ENCODE results near the gene TRIM24.
"Not testable (repeated sequence)": the region's sequence is repeated elsewhere in the genome, so short reads cannot be mapped to it uniquely, and the experiment has no call there.

TRIM24 gene

DNA sequence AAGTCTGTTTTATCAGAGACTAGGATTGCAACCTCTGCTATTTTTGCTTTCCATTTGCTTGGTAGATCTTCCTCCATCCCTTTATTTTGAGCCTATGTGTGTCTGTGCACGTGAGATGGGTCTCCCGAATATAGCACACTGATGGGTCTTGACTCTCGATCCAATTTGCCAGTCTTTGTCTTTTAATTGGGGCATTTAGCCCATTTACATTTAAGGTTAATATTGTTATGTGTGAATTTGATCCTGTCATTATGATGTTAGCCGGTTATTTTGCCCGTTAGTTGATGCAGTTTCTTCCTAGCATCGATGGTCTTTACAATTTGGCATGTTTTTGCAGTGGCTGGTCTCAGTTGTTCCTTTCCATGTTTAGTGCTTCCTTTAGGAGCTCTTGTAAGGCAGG is 29.1 kb downstream of the TRIM24 start:
- not testable (repeated sequence) for H3K4me3 Mint-ChIP-seq; ATAC-seq (replicated peaks; ENCODE audit: extremely low read depth, poor library complexity, severe bottlenecking); H3K27me3 Mint-ChIP-seq; DNase-seq (ENCODE audit: low spot score in 2 of 2); H3K9me3 Mint-ChIP-seq; H3K36me3 Mint-ChIP-seq (ENCODE audit: insufficient read depth); H3K27ac Mint-ChIP-seq (ENCODE audit: low read depth)
- H3K4me1 Mint-ChIP-seq, result peaks cover 59% of the 10 kb centered on the region

DNA sequence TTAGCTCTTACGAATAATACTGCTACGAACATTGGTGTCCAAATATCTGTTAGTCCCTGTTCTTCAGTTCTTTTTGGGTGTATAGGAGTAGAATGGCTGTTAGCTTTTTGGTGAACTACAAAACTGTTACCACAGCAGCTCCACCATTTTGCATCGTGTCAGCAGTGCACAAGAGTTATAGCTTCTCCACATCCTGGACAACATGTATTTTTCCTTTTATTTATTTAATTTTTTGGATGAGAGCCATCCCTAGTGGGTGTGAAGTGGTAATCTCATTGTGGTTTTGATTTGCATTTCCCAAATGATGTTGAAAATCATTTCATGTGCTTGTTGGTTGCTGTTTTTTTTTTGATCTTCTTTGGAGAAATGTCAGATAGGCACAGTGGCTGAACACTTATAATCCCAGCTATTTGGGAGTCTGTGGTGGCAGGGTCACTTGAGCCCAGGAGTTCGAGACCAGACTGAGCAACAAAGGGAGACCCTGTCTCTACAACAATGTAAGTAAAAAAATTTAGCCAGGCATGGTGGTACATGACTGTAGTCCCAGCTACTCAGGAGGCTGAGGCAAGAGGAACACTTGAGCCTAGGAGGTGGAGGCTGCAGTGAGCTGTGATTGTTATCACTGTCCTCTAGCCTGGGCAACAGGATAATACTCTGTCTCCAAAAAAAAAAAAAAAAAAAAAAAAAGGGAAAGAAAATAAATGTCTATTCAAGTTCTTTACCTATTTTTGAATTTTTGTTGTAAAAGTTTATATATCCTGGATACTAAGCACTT is 31.7 kb downstream of the TRIM24 start:
- Mint-ChIP-seq H3K4me1 (peaks cover 76% of the 10 kb centered on the region), H3K27me3 (no peaks in the 10 kb centered on the region), H3K27ac (ENCODE audit: low read depth) (no peak overlapping the region), H3K36me3 (ENCODE audit: insufficient read depth) (peaks cover 2% of the 10 kb centered on the region), H3K9me3 (no peaks in the 10 kb centered on the region), H3K4me3 (no peak overlapping the region)
- DNase-seq (ENCODE audit: low spot score in 2 of 2) (no peak), ATAC-seq (replicated peaks; ENCODE audit: extremely low read depth, poor library complexity, severe bottlenecking) (no peak)

DNA sequence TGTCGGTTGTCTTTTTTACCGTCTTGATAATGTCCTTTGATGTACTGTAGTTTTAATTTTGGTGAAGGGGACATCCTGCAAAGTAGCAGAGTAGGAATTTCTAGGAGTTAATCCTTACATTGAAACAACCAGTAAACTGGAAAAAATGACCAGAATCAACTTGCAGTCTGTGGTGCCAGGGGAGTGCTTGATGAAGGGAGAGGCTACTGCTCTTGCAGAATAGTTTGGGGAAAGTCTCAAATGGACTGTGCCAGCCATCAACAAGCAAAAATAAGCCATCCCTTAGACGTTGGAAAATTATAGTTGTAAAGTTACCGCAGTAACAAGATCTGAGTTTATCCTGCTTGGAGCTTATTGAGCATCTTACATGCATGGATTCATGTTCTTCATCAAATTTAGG is 32.4 kb downstream of the TRIM24 start:
- no peaks in the 10 kb centered on the region for H3K27me3 Mint-ChIP-seq
- ATAC-seq (replicated peaks; ENCODE audit: extremely low read depth, poor library complexity, severe bottlenecking), result no peak
- H3K36me3 Mint-ChIP-seq (ENCODE audit: insufficient read depth), result peaks cover 3% of the 10 kb centered on the region
- no peak for DNase-seq (ENCODE audit: low spot score in 2 of 2)
- H3K9me3 Mint-ChIP-seq, result no peaks in the 10 kb centered on the region
- no peak overlapping the region for H3K27ac Mint-ChIP-seq (ENCODE audit: low read depth)
- H3K4me1 Mint-ChIP-seq, result peaks cover 80% of the 10 kb centered on the region
- no peak overlapping the region for H3K4me3 Mint-ChIP-seq

DNA sequence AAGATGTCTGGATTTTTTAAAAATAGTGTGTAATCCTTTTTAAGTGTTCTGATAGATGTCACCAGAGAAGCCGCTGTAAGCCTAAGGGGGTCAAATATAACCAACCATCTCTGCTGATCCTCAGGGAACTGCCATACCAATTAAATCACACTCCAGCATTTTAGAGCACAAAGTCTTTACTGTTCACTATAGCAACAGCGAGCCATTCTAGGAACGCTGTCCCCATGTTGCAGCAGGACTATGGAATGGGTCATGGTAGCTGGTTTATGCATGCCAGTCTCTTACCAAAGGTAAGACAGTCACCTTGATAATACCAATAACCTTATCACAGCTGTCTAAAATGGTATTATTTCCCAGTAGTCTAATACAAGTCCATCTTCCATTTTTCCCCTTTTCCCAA is 33.5 kb downstream of the TRIM24 start:
- ATAC-seq (replicated peaks; ENCODE audit: extremely low read depth, poor library complexity, severe bottlenecking) (no peak), DNase-seq (ENCODE audit: low spot score in 2 of 2) (no peak)
- Mint-ChIP-seq H3K27me3 (no peaks in the 10 kb centered on the region), H3K4me3 (no peak overlapping the region), H3K4me1 (peaks cover 72% of the 10 kb centered on the region), H3K9me3 (no peaks in the 10 kb centered on the region), H3K27ac (ENCODE audit: low read depth) (no peak overlapping the region), H3K36me3 (ENCODE audit: insufficient read depth) (peaks cover 5% of the 10 kb centered on the region)

DNA sequence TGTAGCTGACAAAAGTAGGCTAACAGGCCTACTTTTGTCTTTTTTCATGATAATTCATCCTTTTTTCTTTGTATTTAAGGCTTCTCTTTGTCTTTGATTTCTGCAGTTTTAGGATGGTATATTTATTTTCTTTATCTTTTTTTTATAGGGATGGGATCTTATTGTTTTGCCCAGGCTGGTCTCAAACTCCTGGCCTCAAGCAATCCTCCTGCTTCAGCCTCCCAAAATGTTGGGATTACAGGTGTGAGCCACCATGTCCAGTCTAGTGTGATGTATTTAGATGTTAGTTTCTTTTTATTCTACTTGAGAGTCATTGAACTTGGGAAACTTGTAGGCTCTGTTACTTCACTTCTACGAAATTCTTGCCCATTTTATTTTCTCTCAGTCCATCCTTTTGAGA is 35.4 kb downstream of the TRIM24 start:
- ATAC-seq (replicated peaks; ENCODE audit: extremely low read depth, poor library complexity, severe bottlenecking) (no peak), DNase-seq (ENCODE audit: low spot score in 2 of 2) (no peak)
- Mint-ChIP-seq H3K9me3 (no peaks in the 10 kb centered on the region), H3K27me3 (no peaks in the 10 kb centered on the region), H3K27ac (ENCODE audit: low read depth) (peak overlapping the region; percentile 75), H3K4me1 (peaks cover 73% of the 10 kb centered on the region), H3K4me3 (no peak overlapping the region), H3K36me3 (ENCODE audit: insufficient read depth) (peaks cover 4% of the 10 kb centered on the region)

DNA sequence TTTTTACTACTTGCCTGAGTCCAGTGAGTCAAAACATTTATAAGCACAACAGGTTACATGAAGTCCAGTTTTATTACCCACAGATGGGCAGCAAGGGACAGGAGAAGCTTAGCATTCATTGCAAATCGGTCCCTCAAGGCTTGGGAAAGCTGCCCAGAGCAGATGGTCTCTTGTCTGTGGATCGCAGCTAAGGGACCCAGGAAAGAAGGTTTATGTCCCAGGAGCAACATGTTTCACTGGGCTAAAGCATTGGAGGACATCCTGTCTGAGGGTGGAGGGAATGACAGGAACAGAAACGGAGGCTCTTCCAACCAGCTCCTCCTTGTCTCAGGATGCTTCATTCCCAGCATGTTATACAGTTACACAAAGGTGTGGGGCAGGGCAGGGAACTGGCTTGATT is 39.3 kb downstream of the TRIM24 start:
- no peak overlapping the region for H3K4me3 Mint-ChIP-seq
- no peak for DNase-seq (ENCODE audit: low spot score in 2 of 2)
- no peak for ATAC-seq (replicated peaks; ENCODE audit: extremely low read depth, poor library complexity, severe bottlenecking)
- no peaks in the 10 kb centered on the region for H3K27me3 Mint-ChIP-seq
- H3K27ac Mint-ChIP-seq (ENCODE audit: low read depth), result no peak overlapping the region
- H3K36me3 Mint-ChIP-seq (ENCODE audit: insufficient read depth), result peaks cover 4% of the 10 kb centered on the region
- no peaks in the 10 kb centered on the region for H3K9me3 Mint-ChIP-seq
- peaks cover 56% of the 10 kb centered on the region for H3K4me1 Mint-ChIP-seq

DNA sequence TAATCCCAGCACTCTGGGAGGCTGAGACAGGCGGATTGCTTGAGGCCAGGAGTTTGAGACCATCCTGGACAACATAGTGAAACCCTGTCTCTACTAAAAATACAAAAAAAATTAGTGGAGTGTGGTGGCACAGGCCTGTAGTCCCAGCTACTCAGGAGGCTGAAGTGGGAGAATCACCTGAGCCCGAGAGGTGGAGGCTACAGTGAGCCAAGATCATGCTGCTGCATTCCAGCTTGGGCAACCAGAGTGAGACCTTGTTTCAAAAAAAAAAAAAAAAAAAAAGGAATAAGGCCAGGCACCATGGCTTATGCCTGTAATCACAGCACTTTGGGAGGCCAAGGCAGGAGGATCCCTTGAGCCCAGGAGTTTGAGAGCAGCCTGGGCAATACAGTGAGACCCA is 40.2 kb downstream of the TRIM24 start:
- H3K9me3 Mint-ChIP-seq; DNase-seq (ENCODE audit: low spot score in 2 of 2); H3K27ac Mint-ChIP-seq (ENCODE audit: low read depth): not testable (repeated sequence)

DNA sequence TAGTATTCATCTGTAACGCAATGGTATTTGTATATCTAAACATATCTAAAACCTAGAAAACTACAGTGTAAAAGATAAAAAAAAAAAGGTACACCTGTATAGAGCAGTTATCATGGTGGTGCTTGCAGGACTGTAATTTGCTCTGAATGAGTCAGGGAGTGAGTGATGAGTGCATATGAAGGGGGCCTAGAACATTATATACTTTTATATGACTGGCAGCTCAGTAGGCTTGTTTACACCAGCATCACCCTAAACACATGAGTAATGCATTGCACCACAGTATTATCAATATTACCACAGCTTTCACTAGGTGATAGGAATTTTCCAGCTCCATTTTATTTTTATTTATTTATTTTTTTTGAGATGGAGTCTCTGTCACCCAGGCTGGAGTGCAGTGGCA is 40.8 kb downstream of the TRIM24 start:
- H3K4me3 Mint-ChIP-seq, result no peak overlapping the region
- no peak overlapping the region for H3K27ac Mint-ChIP-seq (ENCODE audit: low read depth)
- peaks cover 52% of the 10 kb centered on the region for H3K4me1 Mint-ChIP-seq
- no peaks in the 10 kb centered on the region for H3K9me3 Mint-ChIP-seq
- ATAC-seq (replicated peaks; ENCODE audit: extremely low read depth, poor library complexity, severe bottlenecking) (no peak), DNase-seq (ENCODE audit: low spot score in 2 of 2) (no peak)
- no peaks in the 10 kb centered on the region for H3K27me3 Mint-ChIP-seq
- H3K36me3 Mint-ChIP-seq (ENCODE audit: insufficient read depth), result peaks cover 11% of the 10 kb centered on the region

More for the DNA sequence above, 40.2 kb downstream of the TRIM24 start:
- H3K36me3 Mint-ChIP-seq (ENCODE audit: insufficient read depth); H3K27me3 Mint-ChIP-seq; H3K4me3 Mint-ChIP-seq; ATAC-seq (replicated peaks; ENCODE audit: extremely low read depth, poor library complexity, severe bottlenecking): not testable (repeated sequence)
- H3K4me1 Mint-ChIP-seq, result peaks cover 51% of the 10 kb centered on the region

DNA sequence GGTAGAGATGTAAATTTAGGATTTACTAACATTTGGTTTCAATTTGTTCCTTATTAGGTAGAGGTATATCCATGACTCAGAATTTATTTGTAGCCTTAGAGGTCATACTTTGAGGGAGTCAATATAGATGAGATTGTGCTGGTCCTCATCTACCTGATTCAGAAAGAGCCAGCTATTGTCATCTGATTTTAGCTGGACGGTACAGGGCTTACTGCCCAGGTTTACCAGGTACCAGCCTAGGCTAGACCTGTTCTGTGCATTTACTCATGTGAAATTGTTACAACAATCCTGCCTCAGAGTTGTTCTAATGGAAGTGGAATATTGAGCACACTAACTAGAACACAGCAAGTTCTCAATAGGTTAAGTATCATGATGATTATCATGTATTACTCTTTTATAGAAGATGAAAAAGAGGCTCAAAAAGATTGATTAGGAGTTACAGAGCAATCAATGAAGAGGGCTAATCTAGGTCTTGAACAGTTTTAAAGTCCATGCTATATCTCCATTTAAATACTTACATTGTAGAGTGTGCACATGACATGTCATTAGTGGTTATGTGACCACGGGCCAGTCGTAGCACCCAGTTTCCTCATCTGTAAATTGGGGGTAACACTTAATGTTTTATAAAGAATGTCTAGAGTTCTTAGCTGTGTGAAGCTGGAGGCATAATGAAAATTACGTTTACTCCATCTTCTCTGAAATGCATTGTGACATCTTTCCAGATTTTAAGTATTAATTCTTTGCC is 42.1 kb downstream of the TRIM24 start:
- H3K27ac Mint-ChIP-seq (ENCODE audit: low read depth), result no peak overlapping the region
- peaks cover 48% of the 10 kb centered on the region for H3K4me1 Mint-ChIP-seq
- DNase-seq (ENCODE audit: low spot score in 2 of 2) (no peak), ATAC-seq (replicated peaks; ENCODE audit: extremely low read depth, poor library complexity, severe bottlenecking) (no peak)
- H3K9me3 Mint-ChIP-seq, result no peaks in the 10 kb centered on the region
- H3K4me3 Mint-ChIP-seq, result no peak overlapping the region
- peaks cover 18% of the 10 kb centered on the region for H3K36me3 Mint-ChIP-seq (ENCODE audit: insufficient read depth)
- no peaks in the 10 kb centered on the region for H3K27me3 Mint-ChIP-seq

DNA sequence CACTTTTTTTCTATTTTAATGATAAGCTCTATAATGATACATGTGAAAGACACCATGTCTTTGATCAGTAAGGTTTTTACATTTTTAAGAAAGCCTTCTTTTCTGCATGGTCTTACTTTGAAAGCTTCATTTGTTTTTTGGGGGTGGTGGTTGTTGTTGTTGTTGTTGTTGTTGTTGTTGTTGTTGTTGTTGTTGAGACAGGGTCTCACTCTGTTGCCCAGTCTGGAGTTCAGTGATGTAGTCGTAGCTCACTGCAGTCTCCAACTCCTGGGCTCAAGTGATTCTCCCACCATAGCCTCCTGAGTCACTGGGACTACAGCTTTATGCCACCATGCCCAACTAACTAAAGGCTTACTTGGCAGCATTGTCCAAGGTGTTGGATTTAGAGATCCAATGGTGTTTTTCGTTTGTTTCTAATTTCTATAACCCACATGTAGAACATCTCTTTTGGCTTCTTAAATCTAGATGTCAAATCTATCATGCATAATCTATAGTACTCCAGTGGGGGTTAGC is 45.4 kb downstream of the TRIM24 start:
- no peak overlapping the region for H3K27ac Mint-ChIP-seq (ENCODE audit: low read depth)
- H3K36me3 Mint-ChIP-seq (ENCODE audit: insufficient read depth), result peaks cover 16% of the 10 kb centered on the region
- H3K4me1 Mint-ChIP-seq, result peaks cover 37% of the 10 kb centered on the region
- H3K9me3 Mint-ChIP-seq, result no peaks in the 10 kb centered on the region
- no peaks in the 10 kb centered on the region for H3K27me3 Mint-ChIP-seq
- no peak overlapping the region for H3K4me3 Mint-ChIP-seq
- no peak for ATAC-seq (replicated peaks; ENCODE audit: extremely low read depth, poor library complexity, severe bottlenecking)
- no peak for DNase-seq (ENCODE audit: low spot score in 2 of 2)

DNA sequence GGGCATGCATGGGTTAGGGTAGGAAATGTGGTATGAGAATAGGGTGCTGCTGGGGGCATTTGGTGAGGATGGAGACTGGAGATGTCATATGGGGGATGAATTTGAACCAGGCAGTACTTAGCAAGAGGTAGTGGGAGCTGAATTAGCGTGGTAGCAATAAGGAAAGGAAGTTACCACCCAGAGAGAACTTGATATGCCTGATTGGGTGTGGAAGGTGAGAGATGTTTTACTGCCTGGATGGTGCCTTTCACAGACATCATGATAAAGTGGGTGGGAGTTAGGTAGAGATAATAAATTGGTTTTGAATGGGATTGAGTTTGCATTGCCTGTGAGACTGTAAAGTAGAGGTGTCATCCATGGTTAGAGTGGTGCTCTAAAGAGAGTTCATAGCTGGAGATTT is 46.7 kb downstream of the TRIM24 start:
- H3K36me3 Mint-ChIP-seq (ENCODE audit: insufficient read depth), result peaks cover 18% of the 10 kb centered on the region
- no peak for ATAC-seq (replicated peaks; ENCODE audit: extremely low read depth, poor library complexity, severe bottlenecking)
- no peak overlapping the region for H3K27ac Mint-ChIP-seq (ENCODE audit: low read depth)
- no peaks in the 10 kb centered on the region for H3K9me3 Mint-ChIP-seq
- H3K4me1 Mint-ChIP-seq, result peaks cover 37% of the 10 kb centered on the region
- H3K27me3 Mint-ChIP-seq, result no peaks in the 10 kb centered on the region
- no peak for DNase-seq (ENCODE audit: low spot score in 2 of 2)
- H3K4me3 Mint-ChIP-seq, result no peak overlapping the region

DNA sequence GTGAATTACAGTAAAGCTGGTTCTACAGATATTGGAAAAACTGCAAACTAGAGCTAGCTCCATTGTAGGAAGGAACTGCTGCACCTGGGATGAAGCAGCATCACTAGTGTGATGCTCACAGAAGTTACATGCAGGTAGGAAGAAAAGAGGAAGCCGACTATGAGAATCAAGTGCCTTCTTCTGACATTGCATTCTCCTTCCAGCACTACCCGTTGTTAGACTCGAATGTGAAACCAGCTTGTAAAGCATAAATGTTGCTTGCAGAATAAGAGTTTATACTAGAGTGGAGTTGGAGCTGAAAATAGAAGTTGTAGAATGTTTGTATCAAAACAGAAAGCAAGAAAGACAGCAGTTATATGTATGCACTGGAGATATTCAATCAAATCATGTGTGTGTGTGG is 49.9 kb downstream of the TRIM24 start:
- Mint-ChIP-seq H3K36me3 (ENCODE audit: insufficient read depth) (peaks cover 16% of the 10 kb centered on the region), H3K27me3 (no peaks in the 10 kb centered on the region), H3K27ac (ENCODE audit: low read depth) (no peak overlapping the region), H3K4me1 (peaks cover 23% of the 10 kb centered on the region), H3K9me3 (no peaks in the 10 kb centered on the region), H3K4me3 (no peak overlapping the region)
- no peak for ATAC-seq (replicated peaks; ENCODE audit: extremely low read depth, poor library complexity, severe bottlenecking)
- DNase-seq (ENCODE audit: low spot score in 2 of 2), result no peak
